Measurements from ENCODE around the gene CNN3. TPM values are rescaled to one million over a fixed set of nuclear protein-coding genes. Genes with fewer than 3 reads are reported as not detected.

Gene CNN3
- total RNA-seq, 2 donors from 2014 or later, result 6.3 to 11.2 TPM

DNA sequence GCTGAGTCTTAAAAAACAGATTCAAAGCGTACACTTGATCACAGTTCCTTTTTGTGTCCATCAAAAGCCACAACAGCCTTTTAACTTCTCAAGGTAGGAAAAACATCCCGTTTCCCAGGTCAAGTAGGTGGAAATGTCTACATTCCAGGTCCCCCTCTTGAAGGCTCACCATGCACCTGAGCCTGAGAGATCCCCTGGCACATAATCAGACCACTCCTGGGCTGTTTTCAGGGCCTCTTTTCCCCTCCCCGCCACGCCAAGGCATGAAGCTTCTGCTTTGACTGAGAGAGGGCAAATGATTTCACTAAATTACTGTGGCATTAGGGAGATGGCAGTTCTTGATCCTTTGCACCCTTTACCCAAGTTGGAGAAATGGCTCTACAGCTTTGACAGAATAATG, 21.7 kb downstream of the CNN3 start:
- Mint-ChIP-seq H3K27ac (no peak overlapping the region), H3K27me3 (ENCODE audit: low read depth) (no peaks in the 10 kb centered on the region), H3K4me3 (no peak overlapping the region), H3K4me1 (ENCODE audit: low read depth) (no peaks in the 10 kb centered on the region), H3K36me3 (ENCODE audit: insufficient read depth in 2 of 2) (no peaks in the 10 kb centered on the region), H3K9me3 (no peaks in the 10 kb centered on the region)
- DNase-seq (no peak), ATAC-seq (replicated peaks in 1 of 2) (no peak)

DNA sequence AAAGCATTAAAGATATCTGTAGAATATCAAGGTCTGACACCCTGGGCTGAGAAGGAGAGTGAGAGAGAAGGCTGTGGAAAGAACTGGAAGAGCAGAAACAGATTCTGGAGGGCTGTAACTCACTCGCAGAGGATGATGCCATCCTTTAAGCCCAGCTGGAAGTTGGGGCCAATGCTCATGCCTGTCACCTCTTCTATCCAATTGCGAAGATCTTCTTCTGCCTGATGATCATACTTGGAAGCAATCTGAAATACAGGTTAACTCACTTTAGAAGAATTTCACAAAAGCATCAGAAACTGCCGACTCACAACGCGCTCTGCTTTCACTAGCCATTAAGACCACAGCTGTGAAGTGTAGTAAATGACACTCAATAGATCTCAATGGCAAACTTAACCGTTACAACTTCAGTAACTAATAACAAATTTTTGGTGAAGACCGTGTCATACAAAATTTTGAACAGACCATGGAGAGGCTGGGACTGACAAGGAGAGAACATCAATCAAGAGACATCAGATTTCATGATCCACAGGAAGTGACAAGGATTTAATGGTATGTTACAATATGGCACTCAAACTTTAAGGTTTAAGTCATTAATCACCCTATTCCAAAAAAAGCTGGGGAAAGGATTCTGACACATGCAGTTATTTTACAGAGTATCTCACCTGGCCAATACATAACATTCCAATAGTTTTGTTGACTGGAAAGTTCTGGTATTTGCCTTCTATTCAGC, 23.5 kb downstream of the CNN3 start:
- Mint-ChIP-seq H3K9me3 (no peaks in the 10 kb centered on the region), H3K27ac (no peak overlapping the region), H3K4me1 (ENCODE audit: low read depth) (no peaks in the 10 kb centered on the region), H3K27me3 (ENCODE audit: low read depth) (no peaks in the 10 kb centered on the region), H3K36me3 (ENCODE audit: insufficient read depth in 2 of 2) (no peaks in the 10 kb centered on the region), H3K4me3 (no peak overlapping the region)
- no peak for ATAC-seq (replicated peaks in 1 of 2)
- no peak for DNase-seq

DNA sequence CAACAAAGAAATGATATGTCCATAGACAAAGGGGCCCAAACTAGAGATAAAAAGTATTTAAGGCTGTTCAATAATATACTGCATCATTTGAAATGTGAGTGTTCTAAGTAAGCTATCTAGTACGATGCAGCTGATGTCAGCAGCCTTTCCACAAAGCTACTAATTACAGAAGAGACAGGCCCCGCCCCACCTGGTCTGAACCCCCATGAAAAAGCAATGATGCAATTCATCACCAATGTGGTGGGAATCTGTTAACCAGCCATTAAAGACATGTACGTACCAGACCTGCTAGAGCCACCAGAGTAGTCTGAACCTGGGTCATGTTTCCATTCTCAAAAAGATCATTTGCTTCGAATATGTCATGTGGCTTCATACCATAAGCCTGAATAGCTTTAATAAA, 25.1 kb downstream of the CNN3 start:
- no peak for ATAC-seq (replicated peaks in 1 of 2)
- no peak for DNase-seq
- Mint-ChIP-seq H3K4me3 (no peak overlapping the region), H3K27ac (no peak overlapping the region), H3K9me3 (no peaks in the 10 kb centered on the region), H3K4me1 (ENCODE audit: low read depth) (no peaks in the 10 kb centered on the region), H3K36me3 (ENCODE audit: insufficient read depth in 2 of 2) (no peaks in the 10 kb centered on the region), H3K27me3 (ENCODE audit: low read depth) (no peaks in the 10 kb centered on the region)

DNA sequence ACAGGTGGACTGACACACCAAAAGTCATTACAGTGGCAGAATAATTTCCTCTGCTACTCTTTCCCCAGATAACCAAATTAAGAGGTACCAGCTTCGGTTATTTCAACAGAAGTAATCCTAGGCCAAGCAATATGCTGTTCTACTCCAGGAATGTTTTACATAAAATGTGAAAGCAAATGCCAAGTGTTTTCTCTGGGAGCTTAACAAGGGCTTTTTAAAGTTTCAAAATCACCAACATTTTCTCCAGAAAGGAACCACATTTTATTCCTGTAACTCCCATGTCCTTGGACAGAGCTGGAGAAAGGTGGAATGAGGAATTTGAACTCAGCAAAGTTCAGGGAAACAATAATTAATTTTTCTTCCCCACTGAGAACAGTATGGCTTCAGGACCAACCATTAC, 27.2 kb downstream of the CNN3 start:
- Mint-ChIP-seq H3K4me1 (ENCODE audit: low read depth) (no peaks in the 10 kb centered on the region), H3K27me3 (ENCODE audit: low read depth) (no peaks in the 10 kb centered on the region), H3K36me3 (ENCODE audit: insufficient read depth in 2 of 2) (no peaks in the 10 kb centered on the region), H3K27ac (no peak overlapping the region), H3K9me3 (no peaks in the 10 kb centered on the region), H3K4me3 (no peak overlapping the region)
- ATAC-seq (replicated peaks in 1 of 2) (no peak), DNase-seq (no peak)

DNA sequence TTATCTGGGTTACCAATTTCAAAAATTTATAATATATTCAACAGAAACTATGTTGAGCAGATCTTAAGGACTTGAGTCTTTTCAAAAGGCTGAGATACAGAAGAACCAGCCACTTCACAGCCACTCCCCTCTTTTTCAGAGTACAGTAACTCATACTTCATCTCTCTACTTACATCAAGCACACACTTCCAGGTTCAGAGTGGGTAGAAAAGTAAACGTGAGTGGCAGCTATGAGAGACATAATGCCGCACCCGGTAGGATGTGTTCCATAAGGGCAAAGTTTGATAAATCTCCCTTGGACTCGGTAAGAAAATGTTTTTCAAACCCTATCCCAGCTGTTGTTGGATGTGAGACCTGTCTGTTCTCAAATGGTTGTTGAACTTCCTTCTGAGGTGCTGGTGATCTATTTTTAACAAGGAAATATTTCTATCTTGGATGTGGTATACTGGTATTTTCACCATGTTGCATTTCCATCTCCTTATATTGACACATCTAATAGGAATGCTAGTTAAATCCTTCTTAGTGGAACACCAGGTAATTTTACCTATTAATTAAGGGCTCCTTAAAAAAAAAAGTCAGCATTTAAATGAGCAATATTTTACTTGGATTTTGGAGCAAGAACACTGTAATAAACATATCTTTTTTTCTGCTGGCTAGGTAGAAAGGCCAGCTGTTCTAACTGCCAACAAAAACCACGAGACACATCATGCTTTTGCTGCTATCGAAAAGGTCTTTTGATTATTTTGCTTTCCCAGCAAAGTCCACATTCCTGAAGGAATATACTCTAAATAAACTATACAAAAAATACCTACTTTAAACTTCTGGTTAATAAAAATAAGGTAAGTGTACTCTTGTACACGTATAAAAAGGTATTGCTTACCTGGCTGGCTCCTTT, 28.2 kb downstream of the CNN3 start:
- Mint-ChIP-seq H3K9me3 (no peaks in the 10 kb centered on the region), H3K36me3 (ENCODE audit: insufficient read depth in 2 of 2) (no peaks in the 10 kb centered on the region), H3K4me3 (no peak overlapping the region), H3K27me3 (ENCODE audit: low read depth) (no peaks in the 10 kb centered on the region), H3K27ac (no peak overlapping the region), H3K4me1 (ENCODE audit: low read depth) (no peaks in the 10 kb centered on the region)
- ATAC-seq (replicated peaks in 1 of 2), result no peak
- no peak for DNase-seq

DNA sequence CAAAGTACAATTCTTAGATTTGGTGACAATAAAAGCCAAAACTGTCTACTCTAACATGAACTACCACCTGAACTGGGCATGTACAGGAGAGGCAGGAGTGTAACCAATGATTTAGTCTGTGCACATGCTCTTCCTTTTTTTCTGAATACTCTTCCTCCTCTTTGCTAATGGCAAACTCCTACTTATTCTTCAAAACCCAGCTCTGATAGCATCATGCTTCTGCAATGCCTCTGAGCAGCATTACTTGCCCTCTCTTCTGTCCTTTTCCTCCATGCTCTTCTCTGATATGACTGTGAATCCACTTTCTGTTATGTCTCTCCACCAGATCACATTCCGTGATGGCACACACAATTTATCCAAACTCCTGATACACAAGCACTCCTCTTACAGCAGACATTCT, 31.4 kb downstream of the CNN3 start:
- ATAC-seq (replicated peaks in 1 of 2) (no peak), DNase-seq (no peak)
- H3K4me3 Mint-ChIP-seq, result no peak overlapping the region
- H3K4me1 Mint-ChIP-seq (ENCODE audit: low read depth), result no peaks in the 10 kb centered on the region
- H3K36me3 Mint-ChIP-seq (ENCODE audit: insufficient read depth in 2 of 2), result no peaks in the 10 kb centered on the region
- H3K9me3 Mint-ChIP-seq, result no peaks in the 10 kb centered on the region
- H3K27me3 Mint-ChIP-seq (ENCODE audit: low read depth), result no peaks in the 10 kb centered on the region
- H3K27ac Mint-ChIP-seq, result no peak overlapping the region

DNA sequence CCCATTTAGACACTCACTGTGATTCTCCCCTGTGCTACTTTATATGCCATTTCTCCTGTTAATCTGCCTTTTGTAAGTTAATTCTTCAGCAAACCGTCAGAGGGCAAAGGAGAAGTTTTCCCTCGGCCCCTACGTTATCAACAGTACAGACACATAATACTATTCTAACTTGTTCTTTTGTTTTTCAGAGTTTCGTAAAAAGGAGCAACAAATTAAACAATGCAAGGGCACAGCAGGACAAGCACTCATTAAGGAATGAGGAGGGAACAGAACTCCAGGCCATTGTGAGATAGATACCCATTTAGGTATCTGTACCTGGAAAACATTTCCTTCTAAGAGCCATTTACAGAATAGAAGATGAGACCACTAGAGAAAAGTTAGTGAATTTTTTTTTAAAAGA, 32.3 kb downstream of the CNN3 start:
- Mint-ChIP-seq H3K36me3 (ENCODE audit: insufficient read depth in 2 of 2) (no peaks in the 10 kb centered on the region), H3K27me3 (ENCODE audit: low read depth) (no peaks in the 10 kb centered on the region), H3K9me3 (no peaks in the 10 kb centered on the region), H3K27ac (no peak overlapping the region), H3K4me1 (ENCODE audit: low read depth) (no peaks in the 10 kb centered on the region), H3K4me3 (no peak overlapping the region)
- ATAC-seq (replicated peaks in 1 of 2), result no peak
- no peak for DNase-seq

DNA sequence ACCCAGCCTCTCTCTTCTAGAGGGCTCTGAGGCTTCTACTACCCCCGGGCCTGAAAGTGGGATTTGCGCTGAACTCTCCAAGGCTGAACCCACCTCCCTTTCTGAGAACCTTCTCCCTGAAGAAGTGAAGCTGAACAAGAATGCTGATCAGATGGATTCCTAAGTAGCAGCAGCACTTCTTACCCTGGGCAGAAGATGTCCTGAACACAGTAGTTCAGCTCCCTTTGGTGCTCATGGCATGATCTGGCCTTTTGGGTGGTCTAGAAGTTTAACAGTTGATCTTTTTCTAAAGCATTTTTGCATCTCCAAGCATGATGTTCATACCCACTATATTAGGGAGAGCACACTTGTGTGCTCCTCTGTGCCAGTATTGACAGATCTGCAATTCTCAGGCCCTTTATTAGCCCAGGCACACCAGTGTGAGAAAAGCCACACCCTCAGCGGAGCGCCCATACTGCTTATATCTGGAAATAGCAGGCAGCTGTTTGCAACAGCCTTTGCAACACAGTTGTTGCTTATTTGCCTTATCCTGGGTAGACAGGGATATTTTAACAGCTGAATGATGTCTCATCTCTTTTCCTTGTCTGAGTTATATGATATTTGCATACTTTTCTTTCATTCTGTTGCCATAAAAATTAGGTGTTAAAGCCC, 34.2 kb downstream of the CNN3 start:
- ATAC-seq (replicated peaks in 1 of 2), result no peak
- DNase-seq, result no peak
- Mint-ChIP-seq H3K4me3 (no peak overlapping the region), H3K9me3 (no peaks in the 10 kb centered on the region), H3K27ac (no peak overlapping the region), H3K4me1 (ENCODE audit: low read depth) (no peaks in the 10 kb centered on the region), H3K27me3 (ENCODE audit: low read depth) (no peaks in the 10 kb centered on the region), H3K36me3 (ENCODE audit: insufficient read depth in 2 of 2) (no peaks in the 10 kb centered on the region)

DNA sequence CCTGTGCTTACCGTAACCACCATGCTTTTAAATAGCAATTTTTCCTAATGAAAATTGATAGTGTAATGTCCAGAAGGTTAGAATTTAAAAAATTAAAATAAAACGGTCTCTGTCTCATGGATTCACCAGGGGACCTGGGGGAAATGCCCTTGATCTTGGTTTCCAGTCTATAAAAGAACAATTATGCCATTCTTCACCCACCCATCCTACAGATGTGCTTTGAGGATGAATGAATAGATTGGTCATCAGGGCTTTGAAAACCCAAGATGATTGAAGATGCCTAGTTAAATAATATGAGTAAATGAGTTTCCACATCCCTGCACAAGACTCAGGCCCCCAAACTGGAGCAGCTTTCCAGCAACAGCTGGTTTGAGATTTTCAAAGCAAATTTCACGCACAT, 38.7 kb downstream of the CNN3 start:
- Mint-ChIP-seq H3K36me3 (ENCODE audit: insufficient read depth in 2 of 2) (no peaks in the 10 kb centered on the region), H3K4me1 (ENCODE audit: low read depth) (peaks cover 7% of the 10 kb centered on the region), H3K27ac (no peak overlapping the region), H3K27me3 (ENCODE audit: low read depth) (no peaks in the 10 kb centered on the region), H3K9me3 (no peaks in the 10 kb centered on the region), H3K4me3 (no peak overlapping the region)
- no peak for ATAC-seq (replicated peaks in 1 of 2)
- no peak for DNase-seq

DNA sequence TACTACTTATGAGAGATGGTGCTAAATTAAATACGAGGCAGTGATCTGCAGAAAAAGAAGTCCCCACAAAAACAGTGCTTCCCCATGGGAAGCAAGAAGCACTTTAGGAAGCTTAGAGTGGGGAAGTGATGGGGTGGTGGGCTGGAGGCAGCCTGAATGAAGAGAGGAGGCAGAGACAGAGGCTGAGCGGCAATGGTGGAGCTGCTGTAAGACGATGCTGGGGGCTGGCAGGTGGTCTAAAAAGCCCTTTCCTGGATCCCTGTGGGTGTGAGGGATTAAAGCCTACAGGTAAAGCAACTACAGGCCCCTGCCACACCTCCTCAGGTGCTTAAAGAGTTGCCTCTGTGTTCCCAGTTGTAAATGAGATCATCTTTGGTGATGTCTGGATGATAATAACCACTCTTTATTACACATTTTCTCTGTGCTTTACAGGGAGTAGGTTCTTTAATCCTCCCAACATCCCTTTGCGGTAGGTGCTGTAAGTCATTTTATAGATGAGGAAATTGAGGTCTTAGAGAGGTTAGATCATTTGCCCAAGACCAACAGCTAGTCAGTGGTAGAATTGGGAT, 39.2 kb downstream of the CNN3 start:
- Mint-ChIP-seq H3K27me3 (ENCODE audit: low read depth) (no peaks in the 10 kb centered on the region), H3K4me3 (no peak overlapping the region), H3K4me1 (ENCODE audit: low read depth) (peaks cover 11% of the 10 kb centered on the region), H3K27ac (no peak overlapping the region), H3K36me3 (ENCODE audit: insufficient read depth in 2 of 2) (no peaks in the 10 kb centered on the region), H3K9me3 (no peaks in the 10 kb centered on the region)
- ATAC-seq (replicated peaks in 1 of 2) (no peak), DNase-seq (no peak)

DNA sequence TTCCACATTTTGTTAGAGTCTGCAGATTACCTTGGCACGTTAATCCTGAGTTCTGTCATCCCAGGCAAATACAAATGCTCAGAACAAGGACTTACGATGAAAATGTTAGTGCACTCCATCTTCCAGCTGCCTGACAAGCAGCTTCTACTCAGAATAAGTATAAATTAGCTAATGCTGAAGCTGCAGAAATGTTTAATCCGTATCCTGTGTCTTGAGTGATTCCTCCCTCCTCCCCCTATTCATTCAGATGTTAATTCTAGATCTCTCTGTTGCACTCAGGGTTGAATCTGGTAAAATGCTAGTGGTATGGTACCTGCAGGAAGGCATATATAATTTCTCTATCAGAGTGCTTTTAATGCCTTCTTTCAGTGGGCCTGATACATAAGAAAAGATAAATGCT, 39.8 kb downstream of the CNN3 start:
- H3K27ac Mint-ChIP-seq, result no peak overlapping the region
- ATAC-seq (replicated peaks in 1 of 2), result no peak
- no peak for DNase-seq

DNA sequence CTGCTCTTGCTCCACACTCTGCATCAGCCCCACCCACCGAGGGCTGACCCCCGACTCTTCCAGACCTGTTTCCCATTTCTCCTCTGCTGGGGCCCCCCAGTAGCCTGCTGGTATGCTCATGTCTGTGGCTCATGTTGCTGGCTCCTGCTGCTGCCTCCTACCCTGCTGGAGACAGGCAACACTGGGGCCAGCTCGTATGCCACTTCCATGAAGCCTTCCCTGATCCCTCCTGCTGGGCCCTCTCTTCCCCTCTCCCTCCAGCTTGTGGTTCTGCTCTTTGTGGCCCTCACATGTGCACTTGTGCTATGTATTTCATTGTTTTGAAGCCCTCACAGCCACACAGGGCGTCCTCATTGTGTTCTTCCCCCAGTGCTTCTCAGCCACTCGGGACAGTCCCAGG, 40.5 kb downstream of the CNN3 start:
- Mint-ChIP-seq H3K4me1 (ENCODE audit: low read depth) (peaks cover 11% of the 10 kb centered on the region), H3K9me3 (no peaks in the 10 kb centered on the region), H3K4me3 (no peak overlapping the region), H3K27ac (no peak overlapping the region), H3K36me3 (ENCODE audit: insufficient read depth in 2 of 2) (no peaks in the 10 kb centered on the region), H3K27me3 (ENCODE audit: low read depth) (no peaks in the 10 kb centered on the region)
- DNase-seq, result no peak
- no peak for ATAC-seq (replicated peaks in 1 of 2)

More for the DNA sequence above, 39.8 kb downstream of the CNN3 start:
- Mint-ChIP-seq H3K9me3 (no peaks in the 10 kb centered on the region), H3K27me3 (ENCODE audit: low read depth) (no peaks in the 10 kb centered on the region), H3K36me3 (ENCODE audit: insufficient read depth in 2 of 2) (no peaks in the 10 kb centered on the region), H3K4me3 (no peak overlapping the region), H3K4me1 (ENCODE audit: low read depth) (peaks cover 11% of the 10 kb centered on the region)

DNA sequence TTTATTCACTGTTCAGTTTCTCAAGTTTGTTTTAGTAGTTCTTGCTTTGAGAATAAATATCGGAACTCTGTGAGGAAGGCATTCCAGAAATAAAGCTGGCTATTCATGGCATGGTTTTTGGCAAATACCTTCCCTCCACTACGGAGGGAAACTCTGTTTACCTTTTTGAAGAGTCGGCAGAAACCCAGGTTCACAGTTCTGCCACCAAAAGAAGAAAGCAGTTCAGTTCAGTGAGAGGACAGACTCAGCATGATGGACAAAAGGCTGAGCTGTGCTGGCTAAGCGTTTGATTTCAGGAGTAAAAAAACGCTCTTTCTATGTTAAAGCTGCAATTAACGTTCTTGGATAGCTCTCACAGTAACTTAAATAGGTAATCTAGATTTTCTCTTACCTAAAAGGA, 42.4 kb downstream of the CNN3 start:
- Mint-ChIP-seq H3K9me3 (no peaks in the 10 kb centered on the region), H3K4me1 (ENCODE audit: low read depth) (peaks cover 11% of the 10 kb centered on the region), H3K27ac (no peak overlapping the region), H3K27me3 (ENCODE audit: low read depth) (no peaks in the 10 kb centered on the region), H3K36me3 (ENCODE audit: insufficient read depth in 2 of 2) (no peaks in the 10 kb centered on the region), H3K4me3 (no peak overlapping the region)
- no peak for DNase-seq
- ATAC-seq (replicated peaks in 1 of 2), result no peak

Measured in activated T-cell treated with anti-CD3 and anti-CD28 coated beads, Interleukin-2, amount 50 U/mL, for 72 hours (primary cell).